Measurements from ENCODE around the gene FOSB. TPM values are rescaled to one million over a fixed set of nuclear protein-coding genes. Genes with fewer than 3 reads are reported as not detected.

FOSB gene
- total and polyA plus RNA-seq, 9 of the 15 experiments (the other 6 are each of a cell fraction or from before 2014, with no cell fraction given): 0.11 to 2.7 (median 0.73) TPM

DNA sequence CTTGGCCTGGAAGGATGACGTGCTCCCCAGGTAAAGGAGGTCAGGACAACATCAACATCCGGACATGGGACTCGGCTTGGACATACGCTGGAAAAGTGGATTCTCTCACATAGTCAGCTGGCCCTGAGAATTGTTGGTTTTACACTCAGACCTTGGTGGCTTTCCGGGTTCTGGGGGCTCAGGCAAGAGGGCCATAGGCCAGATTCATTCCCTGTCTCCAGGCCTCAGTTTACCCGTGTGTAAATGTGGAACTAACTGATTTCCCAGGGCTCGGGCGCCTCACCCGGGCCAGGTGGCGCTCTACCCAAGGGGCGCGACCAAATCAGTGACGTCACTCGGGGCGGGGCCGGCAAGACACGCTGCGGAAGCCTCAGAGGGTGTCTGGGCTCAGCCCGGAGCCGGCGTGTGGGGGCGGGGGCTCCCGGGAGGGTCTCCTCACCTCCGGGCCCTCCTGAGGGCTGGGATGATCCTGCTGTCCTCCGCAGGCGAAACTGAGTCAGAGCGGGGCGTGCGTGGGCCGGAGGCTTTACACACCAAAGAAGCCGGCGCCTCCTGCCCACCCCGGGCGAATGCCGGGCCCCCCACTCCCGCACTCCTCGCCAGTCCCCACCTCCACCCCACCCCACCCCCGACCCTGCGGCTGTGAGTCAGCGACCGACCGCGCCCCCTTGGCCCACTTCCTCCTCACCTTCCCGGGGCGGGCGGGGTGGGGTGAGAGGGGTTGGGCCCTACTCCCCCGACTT lies 38.6 kb downstream of the FOSB start:
- BruUV-seq (replicated peaks): no TSS peak
- Histone ChIP-seq H2AFZ (ENCODE audit: low read depth, low read length) (peak overlapping the region; percentile 91), H3K4me1 (replicated peaks in 1 of 2; ENCODE audit: control insufficient read depth in 2 of 2, insufficient read depth in 2 of 2, low read length in 2 of 2) (peaks cover 34 to 51% of the 10 kb centered on the region in 2 experiments), H3K9ac (ENCODE audit: insufficient read depth in 1 of 2, low read depth in 2 of 2, low read length in 2 of 2) (peak overlapping the region; percentile 95 to 97), H3K27ac (ENCODE audit: extremely low read depth, low read depth, low read length) (peak overlapping the region; percentile 98), H3K9me3 (replicated peaks; ENCODE audit: control insufficient read depth, insufficient read depth, low read depth, low read length) (no peaks in the 10 kb centered on the region), H3K27me3 (ENCODE audit: control insufficient read depth in 2 of 2, insufficient read depth in 2 of 2, low read length in 2 of 2) (no peaks in the 10 kb centered on the region), H3K4me2 (ENCODE audit: insufficient read depth, low read length) (peak overlapping the region; percentile 97), H4K20me1 (replicated peaks; ENCODE audit: control insufficient read depth, insufficient read depth, low read length) (no peaks in the 10 kb centered on the region), H3K36me3 (ENCODE audit: control insufficient read depth, insufficient read depth, low read length) (peaks cover 22% of the 10 kb centered on the region; the same call in 2 of the 3 replicates), H3K9me1 (ENCODE audit: control insufficient read depth, insufficient read depth, low read length) (no peaks in the 10 kb centered on the region), H3K4me3 (peak overlapping the region; percentile 99), H3K79me2 (ENCODE audit: control insufficient read depth, insufficient read depth, low read length) (peaks cover 51% of the 10 kb centered on the region)
- WGBS (ENCODE audit: insufficient coverage, low coverage, missing lambda C conversion rate): under 1% methylated on average over 32 of the region's 47 CpGs
- intact Hi-C loops (cut with micrococcal nuclease) (loop anchor here (1.0 to 5.0 kb wide), 2 partner anchors 52 to 136 kb away; no protein-coding TSS in a partner anchor), in situ Hi-C loops (cut with MboI) (no loop called here)
- ChIA-PET POLR2A (interaction anchor here (0.7 to 2.3 kb wide), 2 partner anchors 10 to 69 kb away, joined by 3 to 5 read pairs; no protein-coding TSS in a partner anchor), CTCF (ENCODE audit: low intra/inter-chr PET ratio) (no interaction called here)
- FAIRE-seq: peak; percentile 85
- ATAC-seq: peak; percentile 81
- DNase-seq (ENCODE audit: extremely low read depth in 1 of 4, low spot score in 3 of 4): peak; percentile 89 to 98 (median 91)
- TF ChIP-seq, protein P1, sequence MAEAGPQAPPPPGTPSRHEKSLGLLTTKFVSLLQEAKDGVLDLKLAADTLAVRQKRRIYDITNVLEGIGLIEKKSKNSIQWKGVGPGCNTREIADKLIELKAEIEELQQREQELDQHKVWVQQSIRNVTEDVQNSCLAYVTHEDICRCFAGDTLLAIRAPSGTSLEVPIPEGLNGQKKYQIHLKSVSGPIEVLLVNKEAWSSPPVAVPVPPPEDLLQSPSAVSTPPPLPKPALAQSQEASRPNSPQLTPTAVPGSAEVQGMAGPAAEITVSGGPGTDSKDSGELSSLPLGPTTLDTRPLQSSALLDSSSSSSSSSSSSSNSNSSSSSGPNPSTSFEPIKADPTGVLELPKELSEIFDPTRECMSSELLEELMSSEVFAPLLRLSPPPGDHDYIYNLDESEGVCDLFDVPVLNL (CRISPR knock-in tag; IDR thresholded peaks at IDR 0.05; ENCODE audit: low read depth): no peak
- TF ChIP-seq FOXA3 (CRISPR knock-in tag; conservative IDR thresholded peaks at IDR 0.05 in 1 of 2, IDR thresholded peaks at IDR 0.05 in 1 of 2) (0 out of 4 replicates have a peak, but pooled peaks of 1 of the 2 experiments have one; percentile 55), ZNF583 (CRISPR knock-in tag; IDR thresholded peaks at IDR 0.05) (no peak), ELF2 (CRISPR knock-in tag; IDR thresholded peaks at IDR 0.05) (0 out of 2 replicates have a peak, but pooled peaks have one; percentile 48), POU5F1 (IDR thresholded peaks at IDR 0.05; ENCODE audit: borderline replicate concordance, low read depth, low read length, partially characterized antibody) (no peak), ZNF274 (IDR thresholded peaks at IDR 0.05; ENCODE audit: borderline replicate concordance, low read depth, low read length) (no peak), NR1H2 (CRISPR knock-in tag; IDR thresholded peaks at IDR 0.05) (no peak), CCNT2 (IDR thresholded peaks at IDR 0.05; ENCODE audit: borderline replicate concordance, extremely low read depth, insufficient read length, low read depth, low read length) (peak; percentile 89), ETV6 (IDR thresholded peaks at IDR 0.05; ENCODE audit: borderline replicate concordance in 1 of 2, low read depth in 2 of 2, low read length in 1 of 2) (peak in 1 of 2 experiments; percentile 68; a peak in 2 of 4 replicates), ETV6 (CRISPR knock-in tag; IDR thresholded peaks at IDR 0.05; ENCODE audit: borderline replicate concordance) (no peak), ZSCAN32 (CRISPR knock-in tag; IDR thresholded peaks at IDR 0.05) (no peak), CBX8 (IDR thresholded peaks at IDR 0.05; ENCODE audit: borderline replicate concordance, extremely low read depth, low read depth, low read length, poor library complexity, severe bottlenecking) (no peak), ZKSCAN1 (IDR thresholded peaks at IDR 0.05; ENCODE audit: low read depth, low read length) (no peak; the same call in 1 of the 2 replicates), ZSCAN29 (IDR thresholded peaks at IDR 0.05) (no peak), MCM7 (IDR thresholded peaks at IDR 0.05) (no peak), PHB2 (IDR thresholded peaks at IDR 0.05; ENCODE audit: low read depth) (no peak)
- TF ChIP-seq, protein P2, sequence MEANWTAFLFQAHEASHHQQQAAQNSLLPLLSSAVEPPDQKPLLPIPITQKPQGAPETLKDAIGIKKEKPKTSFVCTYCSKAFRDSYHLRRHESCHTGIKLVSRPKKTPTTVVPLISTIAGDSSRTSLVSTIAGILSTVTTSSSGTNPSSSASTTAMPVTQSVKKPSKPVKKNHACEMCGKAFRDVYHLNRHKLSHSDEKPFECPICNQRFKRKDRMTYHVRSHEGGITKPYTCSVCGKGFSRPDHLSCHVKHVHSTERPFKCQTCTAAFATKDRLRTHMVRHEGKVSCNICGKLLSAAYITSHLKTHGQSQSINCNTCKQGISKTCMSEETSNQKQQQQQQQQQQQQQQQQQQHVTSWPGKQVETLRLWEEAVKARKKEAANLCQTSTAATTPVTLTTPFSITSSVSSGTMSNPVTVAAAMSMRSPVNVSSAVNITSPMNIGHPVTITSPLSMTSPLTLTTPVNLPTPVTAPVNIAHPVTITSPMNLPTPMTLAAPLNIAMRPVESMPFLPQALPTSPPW (CRISPR knock-in tag; IDR thresholded peaks at IDR 0.05): peak; percentile 96
